PFSK-1 (cell line): ENCODE measurements around the gene TOR1A.

Experiments
- FOXP2 ChIP-seq: optimal IDR thresholded peaks from 2 replicates; pipeline ENCODE3; 2011; ENCODE audit warnings: borderline replicate concordance, control low read depth, inconsistent platforms; ENCODE audit not compliant: insufficient read depth; ENCODE audit errors: extremely low read length, extremely low read depth
- POLR2AphosphoS5 ChIP-seq: IDR thresholded peaks from 2 replicates; pipeline ENCODE4 v1.6.1; 2012; ENCODE audit warnings: low read depth, mild to moderate bottlenecking, control low read depth, low read length, moderate library complexity
- SIN3A ChIP-seq: IDR thresholded peaks from 2 replicates; pipeline ENCODE4 v1.6.1; 2012; ENCODE audit warnings: mild to moderate bottlenecking, low read length, moderate library complexity, borderline replicate concordance; ENCODE audit not compliant: insufficient read depth
- TAF1 ChIP-seq: IDR thresholded peaks from 2 replicates; pipeline ENCODE4 v1.6.1; 2012; ENCODE audit warnings: low read length, control low read depth, borderline replicate concordance; ENCODE audit not compliant: insufficient read depth
- TF ChIP-seq, protein P1 (sequence below), 2 experiments: IDR thresholded peaks; 2 replicates each; pipeline versions ENCODE4 v1.6.1 to v1.8.0; 2011 to 2012; ENCODE audit warnings: low read depth in 2 of 2, low read length in 2 of 2, control low read depth in 1 of 2, inconsistent platforms in 1 of 2, mild to moderate bottlenecking in 1 of 2, moderate library complexity in 1 of 2; ENCODE audit not compliant: insufficient read depth in 1 of 2

Gene TOR1A

DNA sequence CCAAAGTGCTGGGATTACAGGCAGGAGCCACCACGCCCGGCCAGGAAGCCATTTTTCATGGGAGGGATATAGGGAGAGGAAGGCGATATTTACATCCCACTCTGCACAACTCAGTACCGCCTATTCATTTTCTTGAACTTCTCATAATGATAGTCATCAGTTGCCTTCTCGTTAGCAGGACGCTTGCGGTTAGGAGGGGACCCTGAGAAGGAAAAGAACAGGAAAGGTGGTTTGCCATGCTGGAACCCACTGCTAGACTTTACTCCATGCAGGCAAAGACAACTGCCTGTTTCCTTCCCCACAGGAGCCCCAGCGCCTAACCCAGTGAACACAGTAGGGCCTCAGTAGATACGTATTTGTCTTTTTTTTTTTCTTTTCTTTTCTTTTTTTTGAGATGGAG is 4.1 kb upstream of the TOR1A start:
- no peak for TF ChIP-seq SIN3A
- no peak for TF ChIP-seq POLR2AphosphoS5
- no peak for TF ChIP-seq FOXP2
- TF ChIP-seq TAF1 = no peak
- TF ChIP-seq, protein P1, sequence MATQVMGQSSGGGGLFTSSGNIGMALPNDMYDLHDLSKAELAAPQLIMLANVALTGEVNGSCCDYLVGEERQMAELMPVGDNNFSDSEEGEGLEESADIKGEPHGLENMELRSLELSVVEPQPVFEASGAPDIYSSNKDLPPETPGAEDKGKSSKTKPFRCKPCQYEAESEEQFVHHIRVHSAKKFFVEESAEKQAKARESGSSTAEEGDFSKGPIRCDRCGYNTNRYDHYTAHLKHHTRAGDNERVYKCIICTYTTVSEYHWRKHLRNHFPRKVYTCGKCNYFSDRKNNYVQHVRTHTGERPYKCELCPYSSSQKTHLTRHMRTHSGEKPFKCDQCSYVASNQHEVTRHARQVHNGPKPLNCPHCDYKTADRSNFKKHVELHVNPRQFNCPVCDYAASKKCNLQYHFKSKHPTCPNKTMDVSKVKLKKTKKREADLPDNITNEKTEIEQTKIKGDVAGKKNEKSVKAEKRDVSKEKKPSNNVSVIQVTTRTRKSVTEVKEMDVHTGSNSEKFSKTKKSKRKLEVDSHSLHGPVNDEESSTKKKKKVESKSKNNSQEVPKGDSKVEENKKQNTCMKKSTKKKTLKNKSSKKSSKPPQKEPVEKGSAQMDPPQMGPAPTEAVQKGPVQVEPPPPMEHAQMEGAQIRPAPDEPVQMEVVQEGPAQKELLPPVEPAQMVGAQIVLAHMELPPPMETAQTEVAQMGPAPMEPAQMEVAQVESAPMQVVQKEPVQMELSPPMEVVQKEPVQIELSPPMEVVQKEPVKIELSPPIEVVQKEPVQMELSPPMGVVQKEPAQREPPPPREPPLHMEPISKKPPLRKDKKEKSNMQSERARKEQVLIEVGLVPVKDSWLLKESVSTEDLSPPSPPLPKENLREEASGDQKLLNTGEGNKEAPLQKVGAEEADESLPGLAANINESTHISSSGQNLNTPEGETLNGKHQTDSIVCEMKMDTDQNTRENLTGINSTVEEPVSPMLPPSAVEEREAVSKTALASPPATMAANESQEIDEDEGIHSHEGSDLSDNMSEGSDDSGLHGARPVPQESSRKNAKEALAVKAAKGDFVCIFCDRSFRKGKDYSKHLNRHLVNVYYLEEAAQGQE (IDR thresholded peaks at IDR 0.05; ENCODE audit: insufficient read depth in 1 of 2, low read depth in 2 of 2, low read length in 2 of 2) = no peak

DNA sequence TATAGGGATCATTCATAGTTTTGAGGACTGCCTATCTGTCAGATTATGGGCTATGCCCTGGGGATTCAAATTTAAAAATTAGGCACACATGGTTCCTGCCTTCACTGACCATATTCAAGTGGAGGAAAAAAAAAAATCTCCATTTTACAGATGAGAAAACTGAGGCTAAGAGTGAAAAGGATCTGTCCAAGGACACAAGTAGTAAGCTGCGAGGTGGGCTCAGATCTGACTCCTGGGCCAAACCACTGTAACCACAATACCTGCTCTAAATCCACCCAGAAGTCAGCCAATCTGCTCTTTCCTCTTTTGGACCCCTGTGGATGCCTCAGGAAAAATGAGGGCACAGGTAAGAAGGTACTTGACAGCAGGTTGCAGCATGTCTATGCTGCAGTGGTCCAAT is 2.8 kb upstream of the TOR1A start:
- TF ChIP-seq POLR2AphosphoS5 = no peak
- TF ChIP-seq FOXP2 = no peak
- no peak for TF ChIP-seq TAF1
- TF ChIP-seq, protein P1 (IDR thresholded peaks at IDR 0.05; ENCODE audit: insufficient read depth in 1 of 2, low read depth in 2 of 2, low read length in 2 of 2) = no peak
- TF ChIP-seq SIN3A = no peak

DNA sequence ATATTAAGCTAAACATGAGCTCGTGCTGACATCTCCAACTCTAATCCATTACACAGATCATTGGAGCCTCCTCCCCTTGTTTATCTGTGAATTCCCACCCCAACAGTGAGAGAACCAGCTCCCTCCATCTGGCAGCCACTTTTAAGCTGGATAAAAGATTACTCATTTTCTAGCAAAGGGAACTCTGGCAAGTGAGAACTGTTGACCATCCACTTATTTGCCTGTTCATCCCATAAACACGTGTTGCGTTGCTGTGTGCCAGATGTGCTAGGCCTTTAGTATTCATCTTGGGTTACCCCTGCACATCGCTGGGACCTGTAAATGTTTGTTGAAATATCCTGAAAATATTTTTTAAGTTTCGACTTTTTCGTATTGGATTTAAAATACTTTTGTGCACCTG is 2.4 kb upstream of the TOR1A start:
- TF ChIP-seq FOXP2 (no peak), SIN3A (no peak), POLR2AphosphoS5 (no peak), TAF1 (no peak)
- TF ChIP-seq, protein P1 (IDR thresholded peaks at IDR 0.05; ENCODE audit: insufficient read depth in 1 of 2, low read depth in 2 of 2, low read length in 2 of 2) = no peak

DNA sequence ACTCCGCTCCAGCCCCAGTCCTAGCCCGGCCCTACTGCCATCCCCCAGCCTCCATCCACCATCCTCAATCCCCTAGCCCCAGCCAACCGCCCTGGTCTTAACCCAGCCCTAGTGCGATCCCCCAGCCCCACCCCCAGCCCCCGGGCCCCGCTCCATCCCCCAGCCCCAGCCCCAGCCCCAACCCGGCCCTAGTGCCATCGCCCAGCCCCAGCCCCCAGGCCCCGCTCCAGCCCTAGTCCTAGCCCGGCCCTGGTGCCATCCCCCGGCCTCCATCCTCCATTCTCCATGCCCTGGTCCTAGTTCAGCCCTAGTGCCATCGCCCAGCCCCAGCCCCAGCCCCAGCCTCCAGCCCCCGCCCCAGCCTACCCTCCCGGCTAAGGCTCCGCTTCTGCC is 398 bp downstream of the TOR1A start:
- TF ChIP-seq SIN3A = no peak
- TF ChIP-seq, protein P1 (IDR thresholded peaks at IDR 0.05; ENCODE audit: insufficient read depth in 1 of 2, low read depth in 2 of 2, low read length in 2 of 2) = no peak
- no peak for TF ChIP-seq TAF1
- no peak for TF ChIP-seq POLR2AphosphoS5
- TF ChIP-seq FOXP2 = no peak

DNA sequence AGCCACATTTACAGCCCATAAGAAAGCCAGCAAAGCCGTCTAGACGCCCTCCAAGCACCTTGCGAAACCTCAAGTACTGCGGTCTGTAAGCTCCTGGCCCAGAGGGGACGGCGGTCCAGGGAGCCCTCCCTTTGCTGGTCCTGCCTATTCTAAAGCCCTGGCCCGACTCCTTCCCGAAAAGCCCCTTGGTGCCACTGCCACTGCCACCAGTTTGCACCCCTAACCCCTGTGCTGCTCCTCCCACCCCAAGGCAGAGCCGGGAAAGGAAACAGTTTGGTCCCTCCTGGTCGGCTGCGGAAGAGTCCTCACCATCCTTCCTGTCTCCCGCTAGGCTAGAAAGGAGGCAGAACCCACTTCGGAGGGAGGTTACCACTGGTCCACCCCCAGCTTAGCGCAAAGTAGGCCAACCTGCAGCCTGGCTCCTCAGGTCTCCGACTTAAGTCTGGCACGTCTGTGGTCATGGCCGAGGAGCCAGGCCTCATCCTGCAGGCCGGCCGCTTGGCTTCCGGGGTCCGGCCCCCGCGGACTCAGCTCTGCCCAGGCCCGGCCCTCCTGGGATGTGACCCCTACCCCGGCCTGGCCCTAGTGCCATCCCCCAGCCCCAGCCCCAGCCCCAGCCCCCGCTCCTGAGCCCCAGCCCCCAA is 916 bp downstream of the TOR1A start:
- TF ChIP-seq FOXP2 (no peak), SIN3A (no peak), TAF1 (no peak), POLR2AphosphoS5 (0 out of 2 replicates have a peak, but pooled peaks have one; percentile 35)
- TF ChIP-seq, protein P1 (IDR thresholded peaks at IDR 0.05; ENCODE audit: insufficient read depth in 1 of 2, low read depth in 2 of 2, low read length in 2 of 2) = no peak
